Measurements from ENCODE around the gene AMY2B.
"Not testable (repeated sequence)": the region's sequence is repeated elsewhere in the genome, so short reads cannot be mapped to it uniquely, and the experiment has no call there.

AMY2B gene

DNA sequence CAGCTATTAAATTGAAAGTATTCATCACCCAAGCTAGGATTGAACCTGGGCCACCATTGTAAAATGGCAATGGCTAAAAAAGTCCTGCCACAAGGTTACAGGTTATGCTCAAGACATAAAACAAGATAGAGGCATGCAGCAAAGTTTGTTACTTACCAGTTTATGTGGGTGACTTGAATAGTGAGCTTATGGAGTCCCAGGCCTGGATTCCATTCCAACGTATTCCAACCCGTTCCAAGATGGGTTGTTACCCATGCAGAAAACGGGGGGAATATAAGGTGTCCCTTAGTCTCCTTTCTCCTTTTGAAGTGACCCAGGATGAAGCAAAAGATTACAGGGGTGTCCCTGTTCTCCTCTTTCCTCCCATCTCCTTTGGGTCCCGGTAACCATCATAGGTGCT lies 56.0 kb downstream of the AMY2B start:
- DNase-seq, result not testable (repeated sequence)

Data from NCI-H1105 (cell line).